HS-27A (cell line): ENCODE results near the gene GCK.
"Not testable (repeated sequence)": the region's sequence is repeated elsewhere in the genome, so short reads cannot be mapped to it uniquely, and the experiment has no call there.

Experiments
- DNase-seq: peaks from one replicate; pipeline ENCODE4 v3.0.0-alpha.2; 2012; ENCODE audit warnings: low read depth, missing footprints

Gene GCK

DNA sequence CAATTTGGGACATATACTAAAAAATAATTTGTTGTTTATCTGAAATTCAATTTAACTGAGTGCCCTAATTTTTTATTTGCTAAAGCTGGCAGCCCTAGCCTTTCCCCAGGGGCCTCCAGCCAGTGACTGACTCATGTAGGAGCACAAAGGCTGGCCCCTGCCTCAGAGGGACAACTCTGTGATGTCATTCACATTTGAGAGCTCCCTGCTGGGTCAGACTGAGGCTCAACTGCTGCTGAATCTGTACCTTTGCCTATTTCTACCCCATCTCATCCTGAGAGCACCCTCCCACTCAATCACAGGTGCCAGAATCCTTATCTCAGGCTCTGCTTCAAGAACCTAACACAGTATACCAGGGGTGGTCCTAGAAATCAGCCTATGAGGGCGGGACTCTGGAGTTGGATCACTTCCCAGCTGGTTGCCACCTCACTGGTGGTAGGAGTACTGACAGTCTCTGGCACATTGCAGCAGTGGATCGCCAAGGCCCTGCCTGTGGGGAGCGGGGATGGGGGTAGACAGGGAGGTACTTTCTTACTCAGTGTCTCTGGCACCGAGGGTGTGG lies 11.6 kb downstream of the GCK start:
- no peak for DNase-seq

DNA sequence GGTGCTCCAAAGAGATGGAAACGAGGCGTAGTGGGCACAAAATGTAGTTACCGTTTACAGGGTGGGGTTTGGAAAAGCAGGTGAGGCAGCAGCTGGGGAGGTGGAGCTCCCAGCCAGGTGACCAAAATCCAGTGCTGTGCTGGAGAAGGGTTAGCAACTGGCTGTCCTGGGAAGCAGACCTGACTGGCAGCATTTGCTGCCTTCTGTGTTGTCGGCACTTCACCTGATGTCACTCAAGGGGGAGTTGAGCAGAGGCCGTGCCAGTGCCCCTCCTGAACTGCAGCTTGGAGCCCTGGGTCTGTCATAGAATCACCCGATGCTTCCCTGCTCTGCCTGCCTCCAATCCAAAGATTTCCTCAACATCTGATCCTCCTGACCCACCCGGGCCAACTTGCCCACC lies 12.8 kb downstream of the GCK start:
- no peak for DNase-seq

- DNase-seq, result no peak
Measured at GRCh38 chr7:44175730-44176129, 13.5 kb downstream of the GCK start.

GRCh38 chr7:44174694-44174948 lies 14.6 kb downstream of the GCK start:
- DNase-seq, result not testable (repeated sequence)

DNA sequence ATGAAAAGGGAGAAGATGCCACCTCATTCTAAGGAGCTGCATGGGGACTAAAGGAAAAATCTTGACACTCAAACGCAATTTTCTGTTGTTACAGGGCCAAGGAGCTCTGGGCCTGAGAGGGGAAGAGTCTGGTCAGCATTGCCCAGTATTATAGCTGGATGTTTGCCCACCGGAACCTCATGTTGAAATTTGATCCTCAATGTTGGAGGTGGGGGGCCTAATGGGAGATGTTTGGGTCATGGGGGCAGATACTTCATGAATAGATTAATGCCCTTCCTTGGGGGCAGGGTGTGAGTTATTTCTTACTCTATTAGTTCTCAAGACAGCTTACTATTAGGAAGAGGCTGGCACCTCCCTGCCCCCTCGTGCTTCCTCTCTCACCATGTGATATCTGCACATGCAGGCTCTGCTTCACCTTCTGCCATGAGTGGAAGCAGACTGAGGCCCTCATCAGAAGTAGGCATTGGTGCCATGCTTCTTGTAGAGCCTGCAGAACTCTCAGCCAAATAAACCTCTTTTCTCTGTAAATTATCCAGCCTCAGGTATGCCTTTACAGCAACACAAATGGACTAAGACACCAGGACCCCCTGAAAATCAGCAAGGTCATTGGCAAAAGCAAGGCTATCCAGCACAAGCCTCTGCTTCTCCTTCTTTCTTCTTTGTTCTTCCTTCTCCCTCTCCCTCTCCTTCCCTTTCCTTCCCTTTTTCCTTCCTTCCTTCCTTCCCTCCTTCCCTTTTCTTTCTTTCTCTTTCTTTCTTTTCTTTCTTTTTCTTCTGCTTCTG lies 15.1 kb downstream of the GCK start:
- DNase-seq, result no peak

DNA sequence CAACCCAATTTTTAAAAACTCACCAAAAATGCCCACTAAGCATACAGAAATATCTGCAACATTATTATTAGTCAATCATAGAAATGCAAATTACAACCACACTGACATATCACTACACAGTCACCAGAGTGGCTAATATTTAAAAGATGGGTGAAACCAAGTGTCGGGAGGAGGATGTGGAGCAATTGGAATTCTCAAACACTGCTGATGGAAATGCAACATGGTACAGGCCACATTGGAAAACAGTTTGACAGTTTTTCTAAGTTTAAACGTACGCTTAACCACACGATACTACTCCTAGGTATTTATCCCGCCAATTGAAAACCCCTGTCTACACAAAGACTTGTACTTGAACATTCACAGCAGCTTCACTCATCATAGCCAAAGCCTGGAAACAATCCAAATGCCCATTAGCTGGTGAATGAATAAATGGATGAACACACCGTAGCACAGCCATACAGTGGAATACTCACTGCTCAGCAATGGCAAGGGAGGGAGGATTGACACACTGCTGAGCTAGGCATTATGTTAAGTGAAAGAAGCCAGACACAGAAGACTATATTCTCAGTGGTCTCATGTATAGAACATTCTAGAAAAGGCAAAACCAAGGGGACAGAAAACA lies 16.3 kb downstream of the GCK start:
- DNase-seq, result no peak

DNA sequence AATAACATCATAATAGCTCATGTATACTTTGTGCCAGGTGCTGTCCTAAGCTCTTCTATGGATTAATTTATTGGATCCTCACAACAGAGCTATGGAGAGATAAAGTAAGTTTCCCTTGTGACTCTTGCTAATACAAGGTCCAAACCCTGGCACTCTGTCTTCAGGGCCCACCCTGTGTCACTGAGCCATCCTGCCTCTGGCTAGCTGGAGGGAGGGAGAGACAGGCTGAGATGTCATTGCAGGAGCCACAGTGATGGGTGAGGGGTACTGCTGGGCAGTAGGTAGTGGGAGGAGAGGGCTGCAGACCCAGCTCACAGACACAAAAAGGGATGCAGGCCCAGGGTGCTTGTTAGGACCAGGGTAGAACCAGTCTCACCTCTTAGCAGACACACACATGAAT lies 16.9 kb downstream of the GCK start:
- DNase-seq, result no peak

GRCh38 chr7:44171901-44172300 lies 17.3 kb downstream of the GCK start:
- DNase-seq, result not testable (repeated sequence)

DNA sequence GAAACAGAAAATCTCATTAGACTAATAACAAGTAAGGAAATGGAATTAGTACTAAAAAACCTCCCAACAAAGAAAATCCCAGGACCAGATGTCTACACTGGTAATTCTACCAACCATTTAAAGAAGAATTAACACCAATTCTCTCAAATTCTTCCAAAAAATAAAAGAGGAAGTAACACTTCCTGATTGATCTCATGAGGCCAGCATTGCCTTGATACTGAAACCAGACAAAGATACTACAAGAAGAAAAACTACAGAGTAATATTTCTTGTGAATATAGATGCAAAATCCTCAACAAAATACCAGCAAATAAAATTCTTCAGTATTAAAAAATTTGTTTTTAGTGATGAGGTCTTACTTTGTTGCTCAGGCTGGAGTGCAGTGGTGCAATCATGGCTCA lies 21.3 kb downstream of the GCK start:
- DNase-seq, result no peak

GRCh38 chr7:44163591-44163990 lies 25.6 kb downstream of the GCK start:
- peak; percentile 78 for DNase-seq

DNA sequence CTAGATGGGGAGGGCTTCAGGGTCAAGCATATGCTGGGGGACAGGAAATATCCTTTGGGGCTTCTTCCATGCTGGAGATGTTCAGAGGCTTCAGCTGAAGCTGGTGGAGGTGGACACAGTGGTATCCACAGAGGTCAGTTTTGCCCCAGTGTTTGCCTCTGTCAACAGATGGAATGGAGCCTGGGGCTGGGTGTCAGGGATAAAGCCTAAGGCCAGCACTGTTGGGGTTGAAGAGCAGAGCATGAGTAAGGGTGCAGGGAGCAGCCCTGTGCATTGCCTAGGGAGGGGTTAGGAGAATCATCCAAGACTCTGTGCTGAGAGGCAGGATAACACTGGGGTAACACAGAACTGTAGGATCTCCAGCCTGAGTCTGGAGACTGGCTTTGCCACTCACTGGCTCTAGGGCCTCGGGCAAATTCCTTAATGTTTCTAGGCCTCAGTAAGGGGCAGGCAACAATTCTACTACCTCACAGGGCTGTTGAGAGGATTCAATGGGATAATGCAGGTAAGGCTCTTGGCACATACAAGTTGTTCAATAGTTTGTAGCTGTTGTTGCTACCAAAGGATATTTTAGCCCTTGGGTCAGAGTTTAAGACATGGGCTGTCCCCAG lies 26.3 kb downstream of the GCK start:
- DNase-seq, result no peak

DNA sequence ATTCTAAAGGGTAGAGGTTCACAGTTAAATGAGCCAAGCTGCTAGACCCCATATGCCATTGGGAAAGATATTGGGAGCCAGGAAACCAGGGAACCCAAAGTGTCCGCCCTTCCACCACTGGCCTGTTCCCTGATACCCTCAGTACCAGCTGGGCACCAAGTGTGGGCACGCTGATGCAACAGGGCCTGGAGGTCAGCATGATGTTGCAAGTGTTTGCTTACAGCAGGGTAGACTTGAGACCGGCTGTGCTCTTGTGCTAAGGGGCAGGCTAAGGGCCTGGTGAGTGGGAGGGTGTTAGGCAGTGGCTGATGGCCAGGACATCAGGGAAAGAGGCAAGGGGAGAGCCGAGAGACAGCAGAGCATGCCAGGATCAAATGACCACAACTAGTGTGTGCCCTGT lies 27.1 kb downstream of the GCK start:
- no peak for DNase-seq

- no peak for DNase-seq
Measured at GRCh38 chr7:44161371-44161770, 27.9 kb downstream of the GCK start.

DNA sequence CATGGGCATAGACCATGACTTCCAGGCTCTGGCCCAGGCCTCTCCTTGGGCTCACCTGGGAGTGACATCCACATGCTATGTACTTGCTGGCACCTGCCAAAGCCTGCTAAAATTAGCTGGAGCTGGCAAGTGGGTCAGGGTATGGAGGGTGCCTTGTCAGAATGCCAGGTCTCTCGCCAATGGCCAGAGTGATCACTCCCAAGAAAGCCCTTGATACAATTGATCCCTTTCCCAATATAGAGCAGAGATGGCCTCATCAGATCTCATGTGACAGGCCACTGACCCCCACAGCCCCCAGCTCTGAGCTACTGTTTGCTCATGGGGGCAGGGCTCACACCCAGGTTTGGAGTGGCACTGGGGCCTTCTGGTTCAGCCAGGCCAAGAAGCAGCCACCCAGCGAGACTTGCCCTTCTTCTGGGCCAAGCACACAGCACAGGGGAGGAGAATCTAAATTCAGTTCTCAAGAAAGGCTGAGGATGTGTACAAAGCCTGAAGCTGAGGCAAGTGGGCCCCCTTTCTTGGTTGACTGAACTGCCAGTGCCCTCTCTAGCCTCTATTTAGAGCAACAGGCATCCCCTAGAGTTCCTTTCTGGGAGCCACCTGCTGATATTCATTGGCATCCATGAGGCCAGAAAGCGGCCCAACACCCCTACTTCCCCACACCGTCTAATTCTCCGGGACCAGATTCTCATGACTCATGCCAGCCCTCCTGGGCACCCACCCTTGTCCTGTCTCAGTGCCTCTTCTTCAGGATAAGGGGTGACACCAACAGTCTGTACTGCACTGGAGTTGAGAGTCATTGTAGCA lies 29.2 kb downstream of the GCK start:
- no peak for DNase-seq

DNA sequence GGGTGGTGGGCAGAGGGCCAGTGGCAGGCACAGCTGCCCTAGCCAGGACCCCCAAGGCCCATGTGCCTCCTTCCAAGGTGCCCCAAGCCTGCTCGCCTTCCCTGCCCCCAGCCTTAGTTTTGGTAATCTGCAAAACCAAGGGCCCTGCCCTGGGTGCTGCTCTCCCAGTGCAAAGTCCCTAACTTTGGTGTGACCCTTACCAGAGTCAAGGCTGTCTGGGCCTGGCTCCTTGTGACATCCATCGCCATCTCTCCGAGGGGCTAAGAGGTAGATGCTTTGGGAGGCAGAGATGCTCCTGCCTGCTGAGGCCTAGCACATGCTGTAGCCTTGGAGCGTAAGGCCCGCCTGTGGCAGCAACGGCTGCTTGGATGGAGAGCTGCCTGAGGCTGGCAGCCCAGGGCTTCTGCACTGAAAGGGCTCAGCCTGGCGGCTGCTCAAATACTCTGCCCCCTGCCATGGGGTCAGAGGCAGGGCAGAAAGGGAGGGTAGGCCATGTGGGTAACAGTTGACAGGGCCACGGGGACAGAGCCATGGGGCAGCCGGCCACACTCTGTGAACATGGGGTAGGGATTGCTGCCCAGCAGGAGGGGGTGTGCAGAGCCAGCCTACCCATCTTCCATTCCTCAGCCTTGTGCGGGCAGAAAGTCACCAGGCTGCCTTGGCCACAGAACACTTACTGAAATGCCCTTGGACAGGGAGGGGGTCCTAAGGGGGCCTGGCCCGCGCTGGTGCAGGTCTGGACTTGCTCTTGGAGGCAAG lies 30.2 kb downstream of the GCK start:
- no peak for DNase-seq

DNA sequence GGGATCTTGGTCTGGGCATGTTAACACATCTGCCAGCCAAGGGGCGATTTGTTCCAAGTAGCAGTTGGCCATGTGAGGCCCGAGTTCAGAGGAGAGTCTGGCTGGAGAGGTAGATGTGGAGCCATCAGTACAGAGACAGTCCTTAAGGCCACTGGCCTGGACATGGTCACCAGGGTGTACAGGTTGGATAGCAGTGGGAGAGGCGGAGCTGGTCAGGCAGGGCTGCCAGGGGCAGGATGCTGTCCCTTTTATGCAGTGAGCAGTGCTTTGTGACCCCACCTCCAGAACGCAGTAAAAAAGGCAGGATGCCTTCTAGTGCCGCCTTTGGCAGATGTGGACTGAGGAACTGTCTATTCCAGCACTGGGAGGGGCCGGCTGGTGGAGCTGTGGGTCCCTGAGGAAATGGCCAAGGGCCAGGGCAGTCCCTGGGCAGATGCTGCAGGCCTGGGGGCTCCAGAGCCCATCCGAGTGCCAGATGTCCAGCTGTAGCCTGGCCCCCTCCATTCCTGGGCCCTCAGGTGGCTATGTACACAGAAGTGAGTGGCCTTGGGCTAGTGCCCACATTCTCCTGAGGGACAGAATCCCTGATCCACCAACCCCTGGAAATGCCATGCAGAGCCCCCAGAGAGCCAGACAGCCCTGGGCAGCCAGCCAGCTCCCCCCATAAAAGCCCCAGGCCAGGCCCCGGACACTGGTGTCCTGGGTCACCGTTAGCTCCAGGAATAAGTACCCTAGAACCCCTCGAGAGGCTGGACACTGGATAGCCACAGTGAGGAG lies 31.0 kb downstream of the GCK start:
- DNase-seq, result no peak

DNA sequence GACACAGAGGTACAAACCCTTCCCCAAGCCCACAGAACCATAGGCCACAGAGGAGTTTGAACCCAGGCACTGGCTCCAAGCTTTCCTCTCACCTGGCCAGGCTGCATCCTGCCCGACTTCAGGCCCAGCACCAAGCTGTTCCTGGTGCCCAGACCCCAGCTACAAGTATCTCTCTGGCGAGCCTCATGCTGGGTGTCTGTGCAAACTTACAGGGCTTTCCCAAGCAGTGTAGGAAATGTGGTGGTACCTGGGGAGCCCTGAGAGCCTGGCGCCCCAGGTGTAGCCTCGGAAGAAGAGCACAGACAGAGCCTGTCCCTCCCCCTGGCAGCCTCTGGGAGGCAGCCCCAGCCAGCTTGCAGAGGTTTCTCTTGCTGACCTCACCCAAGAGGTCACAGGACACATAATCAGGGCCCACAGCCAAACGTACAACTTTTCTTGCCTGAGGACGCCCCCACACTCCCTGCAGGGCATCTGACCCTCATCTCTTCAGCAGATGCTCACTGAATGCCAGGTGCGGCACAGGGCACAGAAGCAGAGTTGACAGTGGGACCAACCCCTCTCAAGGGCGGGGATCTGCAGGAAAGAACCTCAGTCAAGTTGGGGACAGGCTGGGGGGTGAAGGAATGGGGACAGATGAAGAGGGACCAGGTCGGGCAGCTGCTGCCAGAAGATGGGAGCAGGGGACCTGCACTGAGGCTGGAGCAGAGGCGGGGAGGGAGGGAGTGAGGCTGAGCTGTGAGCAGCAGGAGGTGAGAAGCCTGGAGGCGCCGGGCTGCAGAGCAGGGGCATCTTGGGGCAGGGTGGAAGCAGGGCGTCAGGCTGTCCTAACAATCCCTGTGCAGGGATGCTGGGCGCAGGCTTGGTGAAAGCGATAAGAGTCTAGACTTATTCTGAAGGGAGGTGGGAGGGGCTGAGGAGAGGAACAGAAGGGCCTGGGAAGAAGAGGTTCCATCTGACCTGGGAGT lies 31.8 kb downstream of the GCK start:
- no peak for DNase-seq

DNA sequence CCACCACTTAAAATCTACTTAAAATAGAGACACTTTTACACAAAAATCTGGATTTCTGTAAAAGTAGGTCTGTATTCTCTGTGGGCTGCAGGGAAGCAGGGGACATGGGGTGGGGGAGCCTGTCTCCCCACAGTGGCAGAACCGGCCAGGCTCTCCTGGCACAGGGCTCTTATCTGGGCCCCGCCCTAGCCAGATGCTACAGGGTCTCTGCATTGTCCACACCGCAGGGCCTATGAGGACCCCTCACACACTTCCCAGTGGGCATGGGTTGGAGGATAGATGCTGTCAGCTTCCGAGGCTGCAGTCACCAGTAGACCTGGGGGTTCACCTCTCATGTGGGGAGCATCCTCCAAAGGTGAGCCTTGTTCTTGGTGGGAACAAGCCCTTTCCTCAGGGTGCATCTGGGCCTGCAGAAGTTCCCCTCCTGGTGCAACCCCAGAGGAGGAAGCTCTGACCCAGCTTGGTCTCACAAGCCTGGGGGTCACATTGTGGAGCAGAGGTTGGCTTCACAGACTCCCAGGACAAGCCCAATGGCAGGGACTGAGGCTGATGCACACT lies 32.7 kb downstream of the GCK start:
- no peak for DNase-seq
